ENCODE data around the gene KAZALD1.

Gene KAZALD1

DNA sequence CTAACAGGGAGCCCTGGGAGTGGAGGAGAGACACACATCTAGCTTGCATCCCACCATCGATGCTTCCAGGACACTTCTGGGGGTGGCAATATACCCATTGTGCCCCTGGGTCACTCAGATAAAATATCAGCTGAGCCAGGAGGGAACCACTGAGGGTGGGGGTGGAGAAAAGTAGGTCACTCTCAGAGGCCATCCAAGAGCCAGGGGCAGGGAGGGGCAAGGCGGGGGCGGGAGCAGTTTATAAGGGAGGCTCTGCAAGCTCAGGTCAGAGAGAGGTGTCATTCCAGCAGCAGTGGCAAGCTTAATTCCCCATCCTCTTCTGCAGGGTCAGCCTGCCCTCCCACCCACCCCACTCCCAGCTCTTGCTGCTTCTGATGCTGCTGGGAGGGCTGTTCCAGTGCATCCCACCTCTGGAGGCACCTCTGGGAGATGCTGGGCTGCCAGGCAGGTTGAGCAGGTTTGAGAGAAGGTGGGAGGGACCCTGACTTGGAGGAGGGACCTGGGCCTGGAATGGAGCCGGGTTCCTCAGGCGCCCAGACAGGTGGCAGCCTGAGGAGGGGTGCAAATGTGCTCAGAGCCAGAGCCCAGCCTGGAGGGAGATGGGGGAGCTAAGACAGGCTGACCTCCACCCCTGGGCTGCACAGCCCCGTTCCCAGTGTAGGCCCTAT is 49.2 kb downstream of the KAZALD1 start:
- Histone ChIP-seq H3K9ac (ENCODE audit: low read depth, low read length) (no peak overlapping the region), H3K36me3 (ENCODE audit: insufficient read depth, low read length) (no peaks in the 10 kb centered on the region), H3K4me2 (ENCODE audit: low read length) (no peak overlapping the region), H3K27me3 (ENCODE audit: control insufficient read depth, insufficient read depth, low read length) (peaks cover 74% of the 10 kb centered on the region), H3K9me3 (replicated peaks; ENCODE audit: low read length) (no peaks in the 10 kb centered on the region), H3K4me1 (ENCODE audit: control insufficient read depth, insufficient read depth, low read length) (no peaks in the 10 kb centered on the region), H3K4me3 (ENCODE audit: low read length) (no peak overlapping the region)

DNA sequence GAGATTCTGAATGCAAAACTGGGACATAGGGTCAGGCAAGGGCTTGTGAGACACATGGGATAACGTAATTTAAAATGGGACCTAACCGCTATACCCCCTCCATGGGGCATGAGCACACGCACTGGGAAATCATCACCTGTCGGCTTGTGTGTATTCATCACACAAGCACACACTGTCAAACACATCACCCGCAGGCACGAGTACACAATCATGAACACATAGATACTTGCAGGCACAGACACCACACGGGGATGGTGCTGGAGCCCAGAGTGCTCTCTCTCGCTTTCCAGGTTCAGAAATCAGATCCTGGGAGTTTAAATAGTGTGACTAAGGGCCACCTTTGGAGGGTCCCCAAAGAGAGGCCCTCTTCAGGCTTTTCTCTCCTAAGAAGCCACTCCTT is 49.8 kb downstream of the KAZALD1 start:
- Histone ChIP-seq H3K4me2 (ENCODE audit: low read length) (no peak overlapping the region), H3K36me3 (ENCODE audit: insufficient read depth, low read length) (no peaks in the 10 kb centered on the region), H3K4me3 (ENCODE audit: low read length) (no peak overlapping the region), H3K27me3 (ENCODE audit: control insufficient read depth, insufficient read depth, low read length) (peaks cover 77% of the 10 kb centered on the region), H3K9ac (ENCODE audit: low read depth, low read length) (no peak overlapping the region), H3K4me1 (ENCODE audit: control insufficient read depth, insufficient read depth, low read length) (no peaks in the 10 kb centered on the region), H3K9me3 (replicated peaks; ENCODE audit: low read length) (no peaks in the 10 kb centered on the region)

DNA sequence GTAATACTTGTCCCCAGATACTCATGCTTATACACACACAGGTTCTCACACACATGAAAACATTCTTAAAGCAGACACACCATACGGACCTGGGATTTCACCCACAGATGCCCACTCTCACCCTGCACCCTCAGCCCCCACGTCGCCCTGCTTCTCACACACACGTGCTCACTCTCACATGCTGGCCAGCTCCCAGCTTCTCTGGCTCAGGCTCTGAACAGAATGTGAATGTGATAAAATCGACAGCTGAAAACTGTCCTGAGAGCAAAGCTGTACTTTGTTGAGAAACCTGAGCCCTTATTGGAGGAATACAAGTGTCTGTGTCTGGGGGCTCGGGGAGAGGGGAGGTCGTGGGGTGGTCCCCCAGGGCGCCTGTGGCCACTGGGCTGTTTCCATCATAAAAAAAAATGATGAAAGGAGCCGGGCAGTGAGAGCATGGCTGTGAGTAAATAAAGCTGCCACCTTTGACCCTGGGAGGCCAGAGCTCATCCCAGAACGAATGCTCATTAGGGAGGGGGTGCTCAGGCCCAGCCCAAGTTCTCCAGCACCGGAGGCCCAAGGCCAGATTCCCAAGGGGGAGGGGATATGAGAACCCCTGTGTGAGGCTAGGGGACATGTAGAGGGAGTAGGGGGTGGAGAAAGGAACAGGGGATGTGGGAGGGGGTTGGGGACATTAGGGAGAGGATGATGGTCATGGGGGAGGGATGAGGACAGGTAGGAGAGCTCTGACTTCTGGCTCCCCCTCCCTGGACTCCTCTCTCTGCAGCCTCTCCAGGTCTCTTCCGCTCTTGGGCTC is 51.2 kb downstream of the KAZALD1 start:
- Histone ChIP-seq H3K4me2 (ENCODE audit: low read length) (no peak overlapping the region), H3K4me1 (ENCODE audit: control insufficient read depth, insufficient read depth, low read length) (no peaks in the 10 kb centered on the region), H3K4me3 (ENCODE audit: low read length) (no peak overlapping the region), H3K36me3 (ENCODE audit: insufficient read depth, low read length) (no peaks in the 10 kb centered on the region), H3K9me3 (replicated peaks; ENCODE audit: low read length) (no peaks in the 10 kb centered on the region), H3K27me3 (ENCODE audit: control insufficient read depth, insufficient read depth, low read length) (peaks cover 69% of the 10 kb centered on the region), H3K9ac (ENCODE audit: low read depth, low read length) (no peak overlapping the region)

DNA sequence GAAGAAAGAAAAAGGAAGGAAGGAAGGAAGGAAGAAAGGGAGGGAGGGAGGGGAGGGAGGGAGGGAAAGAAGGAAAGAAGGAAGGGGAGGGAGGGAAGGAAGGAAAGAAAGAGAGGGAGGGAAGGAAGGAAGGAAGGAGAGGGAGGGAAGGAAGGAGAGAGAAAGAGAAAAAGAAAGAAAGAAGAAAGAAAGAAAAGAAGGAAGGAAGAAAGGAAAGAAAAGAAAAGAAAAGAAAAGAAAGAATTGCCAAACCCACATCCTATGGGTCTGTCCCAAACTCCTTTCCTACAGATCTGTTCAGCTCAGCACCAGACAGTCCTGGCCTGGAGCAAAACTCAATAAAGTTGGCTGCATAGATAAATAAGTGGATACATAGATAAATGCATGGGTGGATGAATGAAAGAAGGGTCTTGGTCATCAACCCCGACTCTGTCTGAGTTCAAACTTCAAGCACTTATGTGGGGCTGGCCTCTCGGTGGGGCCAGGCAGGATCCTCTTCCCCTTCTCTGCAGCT is 52.2 kb downstream of the KAZALD1 start:
- no peak overlapping the region for H3K4me2 ChIP-seq (ENCODE audit: low read length)
- no peak overlapping the region for H3K4me3 ChIP-seq (ENCODE audit: low read length)
- H3K9me3 ChIP-seq (replicated peaks; ENCODE audit: low read length), result no peaks in the 10 kb centered on the region
- no peaks in the 10 kb centered on the region for H3K36me3 ChIP-seq (ENCODE audit: insufficient read depth, low read length)
- H3K4me1 ChIP-seq (ENCODE audit: control insufficient read depth, insufficient read depth, low read length), result no peaks in the 10 kb centered on the region
- no peak overlapping the region for H3K9ac ChIP-seq (ENCODE audit: low read depth, low read length)
- H3K27me3 ChIP-seq (ENCODE audit: control insufficient read depth, insufficient read depth, low read length), result peaks cover 67% of the 10 kb centered on the region

DNA sequence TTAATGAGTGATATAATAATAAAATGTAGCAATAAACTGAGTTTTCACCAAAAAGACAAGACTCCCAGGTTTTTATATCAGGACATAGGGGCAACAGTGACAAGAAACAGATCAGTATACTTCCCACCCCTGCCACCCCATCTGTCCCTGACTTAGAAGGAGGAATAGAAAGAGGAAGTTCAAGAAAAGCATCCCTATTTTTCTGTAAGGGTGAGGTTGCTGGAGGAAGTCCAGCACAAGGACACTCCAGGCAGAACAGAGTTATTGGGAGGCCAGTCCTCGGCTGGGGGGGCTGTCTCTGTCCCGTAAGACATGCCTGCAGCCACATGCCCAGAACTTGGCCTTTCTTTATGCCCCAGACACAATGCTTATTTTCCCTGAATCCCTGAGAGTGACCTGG is 52.9 kb downstream of the KAZALD1 start:
- Histone ChIP-seq H3K4me1 (ENCODE audit: control insufficient read depth, insufficient read depth, low read length) (no peaks in the 10 kb centered on the region), H3K4me3 (ENCODE audit: low read length) (no peak overlapping the region), H3K9ac (ENCODE audit: low read depth, low read length) (no peak overlapping the region), H3K4me2 (ENCODE audit: low read length) (no peak overlapping the region), H3K27me3 (ENCODE audit: control insufficient read depth, insufficient read depth, low read length) (peaks cover 70% of the 10 kb centered on the region), H3K36me3 (ENCODE audit: insufficient read depth, low read length) (no peaks in the 10 kb centered on the region), H3K9me3 (replicated peaks; ENCODE audit: low read length) (no peaks in the 10 kb centered on the region)
